GM12872 (cell line): ENCODE measurements around the gene ZNF618.

Source experiments
- TF ChIP-seq, protein P1 (sequence below): IDR thresholded peaks from 3 replicates; pipeline ENCODE4 v1.5.1; 2011; ENCODE audit warnings: low read depth, mild to moderate bottlenecking, low read length, moderate library complexity; ENCODE audit not compliant: insufficient read depth

ZNF618 gene

DNA sequence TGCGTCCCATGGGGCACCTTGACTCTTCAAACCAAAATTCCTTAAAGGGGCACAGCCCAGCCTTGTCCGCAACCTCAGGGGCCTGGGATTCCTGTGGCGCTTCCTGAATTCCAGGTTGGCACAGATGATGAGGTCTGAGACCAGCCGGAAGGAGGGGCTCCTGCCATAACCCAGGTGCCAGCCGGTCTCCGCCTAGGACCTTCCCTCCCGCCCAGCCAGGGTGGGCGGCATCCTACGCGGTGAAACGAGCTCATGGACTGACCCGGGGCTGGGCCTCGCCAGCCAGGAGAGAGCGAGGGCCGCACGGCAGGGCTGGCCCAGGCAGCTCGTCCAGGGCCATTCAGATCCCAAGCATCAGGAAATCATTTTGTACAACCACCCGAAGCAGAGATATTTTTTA is 179.0 kb downstream of the ZNF618 start:
- TF ChIP-seq, protein P1, sequence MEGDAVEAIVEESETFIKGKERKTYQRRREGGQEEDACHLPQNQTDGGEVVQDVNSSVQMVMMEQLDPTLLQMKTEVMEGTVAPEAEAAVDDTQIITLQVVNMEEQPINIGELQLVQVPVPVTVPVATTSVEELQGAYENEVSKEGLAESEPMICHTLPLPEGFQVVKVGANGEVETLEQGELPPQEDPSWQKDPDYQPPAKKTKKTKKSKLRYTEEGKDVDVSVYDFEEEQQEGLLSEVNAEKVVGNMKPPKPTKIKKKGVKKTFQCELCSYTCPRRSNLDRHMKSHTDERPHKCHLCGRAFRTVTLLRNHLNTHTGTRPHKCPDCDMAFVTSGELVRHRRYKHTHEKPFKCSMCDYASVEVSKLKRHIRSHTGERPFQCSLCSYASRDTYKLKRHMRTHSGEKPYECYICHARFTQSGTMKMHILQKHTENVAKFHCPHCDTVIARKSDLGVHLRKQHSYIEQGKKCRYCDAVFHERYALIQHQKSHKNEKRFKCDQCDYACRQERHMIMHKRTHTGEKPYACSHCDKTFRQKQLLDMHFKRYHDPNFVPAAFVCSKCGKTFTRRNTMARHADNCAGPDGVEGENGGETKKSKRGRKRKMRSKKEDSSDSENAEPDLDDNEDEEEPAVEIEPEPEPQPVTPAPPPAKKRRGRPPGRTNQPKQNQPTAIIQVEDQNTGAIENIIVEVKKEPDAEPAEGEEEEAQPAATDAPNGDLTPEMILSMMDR: no peak

- TF ChIP-seq, protein P1: no peak
These were observed 179.8 kb downstream of the ZNF618 start for GRCh38 chr9:114055894-114056293.

DNA sequence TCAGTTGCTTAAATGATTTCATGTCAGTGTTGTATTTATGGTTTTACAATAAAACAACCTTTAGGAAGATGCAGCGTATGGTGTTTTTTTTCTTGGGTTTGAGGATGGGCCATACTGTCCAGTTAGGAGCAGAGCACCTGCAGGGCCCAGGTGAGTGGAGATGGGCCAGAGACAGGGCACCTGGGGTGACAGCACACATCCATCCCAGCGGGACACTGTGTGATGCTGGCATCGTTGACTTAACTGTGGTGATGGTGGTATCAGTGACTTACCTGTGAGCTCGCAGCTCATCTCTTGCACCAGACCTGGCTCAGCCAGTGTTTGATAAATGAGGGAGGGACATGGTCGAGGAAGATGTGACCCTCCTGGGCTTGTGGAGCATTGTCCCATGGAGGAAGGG is 180.4 kb downstream of the ZNF618 start:
- TF ChIP-seq, protein P1: no peak

- TF ChIP-seq, protein P1: no peak
These were observed 181.2 kb downstream of the ZNF618 start for GRCh38 chr9:114057161-114057885.

DNA sequence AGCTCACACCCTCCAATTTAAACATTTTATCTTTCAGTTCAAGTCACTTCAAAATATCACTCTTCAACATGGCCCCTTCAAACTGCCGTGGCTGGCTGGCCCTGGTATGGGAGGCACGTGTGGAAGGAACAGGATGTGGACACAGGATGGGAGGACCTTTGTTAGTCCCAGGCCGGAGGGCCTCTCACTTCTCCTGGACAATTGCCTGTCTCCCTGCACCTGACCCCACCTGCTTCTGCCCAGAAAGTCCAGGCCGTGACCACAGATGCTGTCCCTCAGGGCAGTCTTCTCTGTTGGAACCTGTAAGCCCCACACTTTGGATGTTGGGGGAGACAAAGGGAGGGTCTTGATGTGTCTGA is 182.6 kb downstream of the ZNF618 start:
- TF ChIP-seq, protein P1: no peak

DNA sequence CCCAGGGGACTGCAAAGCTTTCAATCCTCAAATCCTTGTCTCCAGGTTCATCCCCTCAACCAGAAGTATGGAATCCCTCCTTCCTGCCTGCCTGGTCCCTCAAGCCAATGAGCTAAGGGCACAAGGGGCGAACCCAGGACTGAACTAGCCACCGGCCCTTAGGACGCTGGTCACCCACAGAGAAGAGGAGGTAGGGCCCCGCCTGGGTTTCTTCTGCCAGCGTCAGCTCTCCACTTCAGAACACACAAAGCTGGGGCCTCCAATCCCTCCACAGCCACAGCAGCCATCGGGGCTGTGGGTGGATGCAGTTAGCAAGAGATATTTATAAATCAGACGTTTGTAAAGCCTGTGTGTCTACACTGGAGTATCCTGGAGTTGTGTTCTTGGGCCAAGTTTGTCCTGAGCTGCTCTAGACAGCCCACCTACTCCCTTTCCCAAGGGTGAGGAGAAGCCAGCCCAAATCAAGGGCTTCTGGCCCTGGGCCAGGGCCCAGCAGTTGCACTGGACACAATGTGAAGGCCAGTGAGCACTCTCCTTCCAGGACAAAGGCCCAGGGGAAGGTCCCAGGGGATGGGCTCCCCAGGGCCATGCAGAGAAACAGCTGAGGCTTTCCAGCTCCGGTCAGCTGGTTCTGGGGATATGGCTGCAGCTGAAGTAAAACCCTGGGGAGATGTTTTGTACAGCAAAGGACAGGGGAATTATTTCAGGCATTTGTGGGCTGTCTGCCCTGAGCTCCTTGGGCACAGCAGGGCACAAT is 183.1 kb downstream of the ZNF618 start:
- TF ChIP-seq, protein P1: no peak

- TF ChIP-seq, protein P1: no peak
These were observed 184.0 kb downstream of the ZNF618 start for GRCh38 chr9:114060070-114060469.
